ENCODE measurements around the gene CDS2. TPM values are rescaled to one million over a fixed set of nuclear protein-coding genes. Genes with fewer than 3 reads are reported as not detected.
A peak's percentile ranks its signal among the peaks of the same experiment; 100 is the strongest.

CDS2 gene
- total and polyA plus RNA-seq, 2 of the 13 experiments (the other 11 are each of a cell fraction or from before 2014, with no cell fraction given) = 81.3 to 153 TPM

- TF ChIP-seq, protein P1, sequence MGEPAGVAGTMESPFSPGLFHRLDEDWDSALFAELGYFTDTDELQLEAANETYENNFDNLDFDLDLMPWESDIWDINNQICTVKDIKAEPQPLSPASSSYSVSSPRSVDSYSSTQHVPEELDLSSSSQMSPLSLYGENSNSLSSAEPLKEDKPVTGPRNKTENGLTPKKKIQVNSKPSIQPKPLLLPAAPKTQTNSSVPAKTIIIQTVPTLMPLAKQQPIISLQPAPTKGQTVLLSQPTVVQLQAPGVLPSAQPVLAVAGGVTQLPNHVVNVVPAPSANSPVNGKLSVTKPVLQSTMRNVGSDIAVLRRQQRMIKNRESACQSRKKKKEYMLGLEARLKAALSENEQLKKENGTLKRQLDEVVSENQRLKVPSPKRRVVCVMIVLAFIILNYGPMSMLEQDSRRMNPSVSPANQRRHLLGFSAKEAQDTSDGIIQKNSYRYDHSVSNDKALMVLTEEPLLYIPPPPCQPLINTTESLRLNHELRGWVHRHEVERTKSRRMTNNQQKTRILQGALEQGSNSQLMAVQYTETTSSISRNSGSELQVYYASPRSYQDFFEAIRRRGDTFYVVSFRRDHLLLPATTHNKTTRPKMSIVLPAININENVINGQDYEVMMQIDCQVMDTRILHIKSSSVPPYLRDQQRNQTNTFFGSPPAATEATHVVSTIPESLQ (CRISPR knock-in tag; conservative IDR thresholded peaks at IDR 0.05) = no peak
- TF ChIP-seq SRSF4 (IDR thresholded peaks at IDR 0.05; ENCODE audit: low read depth, low read length, poor library complexity, severe bottlenecking) (no peak), CHD4 (IDR thresholded peaks at IDR 0.05; ENCODE audit: borderline replicate concordance, low read length) (no peak), POLR2AphosphoS2 (IDR thresholded peaks at IDR 0.05; ENCODE audit: low read depth, low read length) (no peak), ATF3 (CRISPR knock-in tag; IDR thresholded peaks at IDR 0.05) (no peak), TEAD3 (CRISPR knock-in tag; optimal IDR thresholded peaks at IDR 0.05; ENCODE audit: borderline replicate concordance) (peak; percentile 44), MTF2 (CRISPR knock-in tag; IDR thresholded peaks at IDR 0.05; ENCODE audit: borderline replicate concordance) (no peak), ZNF616 (CRISPR knock-in tag; IDR thresholded peaks at IDR 0.05; ENCODE audit: low read depth) (no peak), ZBTB8A (CRISPR knock-in tag; IDR thresholded peaks at IDR 0.05; ENCODE audit: borderline replicate concordance, low read depth) (no peak), PRDM15 (CRISPR knock-in tag; IDR thresholded peaks at IDR 0.05) (no peak), FOXC1 (CRISPR knock-in tag; IDR thresholded peaks at IDR 0.05; ENCODE audit: borderline replicate concordance) (no peak), ZNF615 (CRISPR knock-in tag; IDR thresholded peaks at IDR 0.05; ENCODE audit: borderline replicate concordance) (no peak)
Observed at GRCh38 chr20:5078399-5078958, 48.3 kb upstream of the CDS2 start (continued).

Measured in HepG2 (cell line).